NOMO-1 treated with dmso at 0.1 percent for 144 hours (cell line): ENCODE data around the gene KLKB1.
A peak's percentile ranks its signal among the peaks of the same experiment; 100 is the strongest.

ENCODE experiments used
- DNase-seq: peaks from one replicate; lab custom pipeline; 2025; ENCODE audit not compliant: unreplicated experiment; lab: John Stamatoyannopoulos, UW

Gene KLKB1

DNA sequence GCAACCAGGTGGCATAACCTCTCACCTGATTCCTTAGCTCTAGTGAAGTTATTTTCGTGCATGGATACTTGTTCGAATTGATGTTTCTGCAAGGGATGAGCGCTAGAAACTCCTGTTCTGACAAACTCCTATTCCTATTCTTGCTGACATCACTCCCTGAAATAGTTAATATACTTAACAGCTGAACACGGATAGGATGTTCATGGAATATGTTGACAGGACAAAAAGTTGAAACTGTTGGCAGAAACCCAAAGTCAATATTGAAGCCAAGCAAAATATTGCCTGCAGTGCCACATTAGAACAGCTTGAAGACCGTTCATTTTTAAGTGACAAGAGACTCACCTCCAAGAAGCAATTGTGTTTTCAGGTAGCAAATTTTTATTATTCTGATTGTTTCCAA is at the start of gene KLKB1:
KLKB1 (plus strand) TSS at position 287 of the 400 bp plus-strand sequence. CDS start 689 bp downstream, outside the sequence.
- DNase-seq = no peak

GRCh38 chr4:186188107-186188506 is 39.2 kb upstream of the KLKB1 start:
- no peak for DNase-seq

GRCh38 chr4:186189656-186190055 is 37.7 kb upstream of the KLKB1 start:
- no peak for DNase-seq

DNA sequence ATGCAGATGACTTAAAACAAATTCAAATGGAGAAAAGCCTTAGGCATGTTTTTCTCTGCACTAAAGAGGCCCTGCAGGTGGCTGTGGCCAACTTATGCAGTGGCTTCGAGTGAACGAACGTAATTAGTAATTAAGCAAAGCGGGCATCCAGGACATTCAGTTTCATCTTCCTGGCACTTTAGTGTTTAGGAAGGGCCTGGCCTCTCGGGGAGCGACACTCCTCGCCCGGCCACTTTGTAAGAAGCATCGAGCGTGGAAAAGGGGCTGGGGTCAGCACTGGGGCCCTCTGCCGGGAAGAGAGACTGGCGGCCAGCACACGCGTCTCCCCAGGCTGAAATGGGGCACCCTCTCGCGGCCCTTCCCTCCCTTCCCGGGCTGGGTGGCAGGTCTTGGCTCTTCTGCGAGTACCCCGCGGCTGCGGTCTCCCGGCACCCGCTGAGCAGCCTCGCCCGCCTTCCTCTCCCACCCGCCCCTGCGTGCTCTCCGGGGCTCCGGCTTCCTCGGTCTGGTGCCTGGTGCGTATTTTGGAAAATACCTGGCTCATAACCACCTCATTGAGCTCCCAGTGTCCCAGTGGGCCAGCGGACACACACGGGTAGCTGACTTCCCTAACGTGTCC is 36.6 kb upstream of the KLKB1 start:
- no peak for DNase-seq

- DNase-seq = peak; percentile 73
Observed at GRCh38 chr4:186191200-186192065, 35.9 kb upstream of the KLKB1 start, which contains the start of gene CYP4V2. Gene CYP4V2 (plus strand): TSS chr4:186191567. CDS start chr4:186191824, 257 bp downstream.

DNA sequence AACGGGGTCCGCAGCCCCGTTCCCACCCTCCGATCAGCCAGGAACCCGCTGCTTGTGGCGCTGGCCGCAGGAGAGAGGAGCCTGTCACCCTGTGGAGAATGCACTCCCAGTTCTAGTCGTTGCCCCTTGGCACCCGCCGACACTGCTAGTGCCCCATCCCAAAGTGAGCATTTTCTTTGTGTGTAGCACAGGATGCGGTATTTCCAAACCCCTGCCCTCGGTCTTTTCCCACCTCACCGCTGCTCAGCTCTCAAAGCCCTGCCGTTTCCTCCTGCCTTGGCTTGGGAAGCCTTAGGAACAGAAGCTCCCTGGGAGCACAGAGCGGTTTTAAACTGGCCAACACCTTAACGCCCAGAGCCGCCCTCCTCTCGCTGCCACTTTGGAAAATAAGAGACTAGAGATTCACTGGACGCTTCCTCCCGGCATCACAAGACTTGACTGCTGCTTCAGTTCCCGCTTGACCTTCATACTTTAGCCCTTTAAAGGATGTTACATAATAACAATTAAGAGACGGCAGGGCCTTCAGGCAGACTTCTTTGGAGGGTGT is 35.2 kb upstream of the KLKB1 start:
- peak; percentile 31 for DNase-seq

- DNase-seq = no peak
Observed at GRCh38 chr4:186193851-186194250, 33.5 kb upstream of the KLKB1 start.

GRCh38 chr4:186196063-186196462 is 31.2 kb upstream of the KLKB1 start:
- no peak for DNase-seq

GRCh38 chr4:186200516-186200915 is 26.8 kb upstream of the KLKB1 start:
- no peak for DNase-seq

DNA sequence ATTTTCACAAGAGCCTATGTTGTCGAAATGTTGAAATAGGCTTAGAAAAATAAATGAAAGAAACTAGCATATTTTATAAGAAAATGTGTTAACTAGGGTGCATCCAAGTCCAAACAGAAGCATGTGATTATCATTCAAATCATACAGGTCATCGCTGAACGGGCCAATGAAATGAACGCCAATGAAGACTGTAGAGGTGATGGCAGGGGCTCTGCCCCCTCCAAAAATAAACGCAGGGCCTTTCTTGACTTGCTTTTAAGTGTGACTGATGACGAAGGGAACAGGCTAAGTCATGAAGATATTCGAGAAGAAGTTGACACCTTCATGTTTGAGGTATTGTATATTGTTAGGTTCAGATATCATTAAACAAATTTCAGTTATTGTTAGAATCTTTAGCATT is 26.3 kb upstream of the KLKB1 start:
- no peak for DNase-seq

- peak; percentile 19 for DNase-seq
Observed at GRCh38 chr4:186201535-186202230, 25.6 kb upstream of the KLKB1 start.

DNA sequence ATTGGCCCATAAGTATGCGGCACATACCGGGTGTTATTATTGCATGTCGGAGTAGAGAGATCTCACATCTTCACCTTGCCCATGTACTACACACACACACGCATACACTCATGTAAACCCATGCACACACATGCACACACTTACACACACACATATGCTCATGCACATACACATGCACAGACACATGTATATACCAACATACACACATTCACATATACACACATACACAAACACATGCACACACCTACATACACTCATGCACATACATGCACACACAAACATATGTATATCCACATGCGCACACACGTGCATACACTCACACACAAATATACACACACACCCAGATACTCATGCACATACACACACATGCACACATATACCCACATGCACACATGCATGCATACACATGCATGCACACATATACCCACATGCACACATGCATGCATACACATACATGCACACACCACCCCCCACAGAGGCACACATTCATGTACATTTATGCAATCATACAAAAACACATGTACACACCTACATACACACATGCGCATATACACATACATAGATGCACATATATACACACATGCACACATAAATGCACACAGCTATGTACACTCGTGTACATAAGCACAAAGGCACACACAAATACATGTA is 24.7 kb upstream of the KLKB1 start:
- no peak for DNase-seq

- DNase-seq = peak; percentile 75
Observed at GRCh38 chr4:186203406-186203805, 23.9 kb upstream of the KLKB1 start.

- DNase-seq = peak; percentile 92
Observed at GRCh38 chr4:186204103-186204559, 23.2 kb upstream of the KLKB1 start.

DNA sequence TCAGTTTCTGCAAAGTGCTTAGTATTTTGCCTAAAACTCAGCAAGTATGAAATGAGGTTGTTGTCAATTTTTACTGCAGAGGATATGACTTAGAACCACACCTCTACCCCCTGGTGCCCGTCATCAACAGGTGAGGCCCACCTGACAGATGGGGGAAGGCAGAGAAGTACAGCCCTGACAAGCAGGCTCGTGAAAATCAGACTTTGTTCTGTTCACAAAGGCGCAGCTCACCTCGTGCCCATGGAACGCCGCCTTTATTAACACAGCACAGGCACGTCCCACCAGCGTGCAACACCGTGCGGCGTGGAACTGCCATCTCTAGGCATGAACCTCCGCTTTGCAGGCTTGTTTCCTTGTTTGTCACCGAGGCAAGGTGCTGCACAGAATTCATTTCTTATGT is 22.6 kb upstream of the KLKB1 start:
- DNase-seq = no peak

DNA sequence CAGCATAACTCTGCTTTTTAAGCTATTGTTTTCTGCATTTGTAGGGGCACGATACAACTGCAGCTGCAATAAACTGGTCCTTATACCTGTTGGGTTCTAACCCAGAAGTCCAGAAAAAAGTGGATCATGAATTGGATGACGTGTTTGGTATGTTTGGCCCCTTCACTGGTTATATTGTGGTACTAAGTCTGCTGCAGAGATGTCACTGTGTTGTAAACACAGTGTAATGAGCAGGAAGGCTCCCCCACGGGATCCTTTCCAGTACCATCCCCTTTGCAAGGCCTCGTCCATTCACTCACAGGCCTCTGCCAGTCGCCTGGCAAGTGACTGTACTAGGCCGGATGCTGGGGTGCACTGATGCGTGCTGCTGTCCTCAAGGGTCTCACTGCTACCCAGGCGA is 22.2 kb upstream of the KLKB1 start:
- no peak for DNase-seq

- no peak for DNase-seq
Observed at GRCh38 chr4:186216465-186217024, 10.8 kb upstream of the KLKB1 start.

- no peak for DNase-seq
Observed at GRCh38 chr4:186217733-186218293, 9.5 kb upstream of the KLKB1 start.

- no peak for DNase-seq
Observed at GRCh38 chr4:186221624-186222023, 5.7 kb upstream of the KLKB1 start.

DNA sequence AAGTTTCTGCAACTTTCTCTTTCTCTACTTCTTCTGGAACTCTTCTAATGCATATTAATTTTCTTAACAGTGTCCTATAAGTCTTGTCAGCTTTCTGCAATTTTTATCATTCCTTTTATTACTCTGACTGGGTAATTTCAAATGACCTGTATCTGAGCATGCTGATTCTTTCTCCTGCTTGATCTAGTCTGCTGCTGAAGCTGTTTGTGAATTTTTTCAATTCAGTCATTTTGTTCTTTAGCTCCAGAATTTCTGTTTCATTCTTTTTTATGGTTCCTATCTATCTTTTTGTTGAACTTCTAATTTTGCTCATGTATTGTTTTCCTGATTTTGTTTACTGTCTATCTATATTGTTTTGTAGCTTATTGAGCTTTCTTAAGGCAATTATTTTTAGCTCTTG is 1.5 kb upstream of the KLKB1 start:
- no peak for DNase-seq
